Astrocyte (in vitro differentiated cells and primary cell): ENCODE measurements around the gene IGF2BP2. TPM values are rescaled to one million over a fixed set of nuclear protein-coding genes. Genes with fewer than 3 reads are reported as not detected.

ENCODE experiments used
- DNase-seq: peaks from one replicate; pipeline ENCODE4 v3.0.0-alpha.2; 2010; ENCODE audit warnings: low read depth
- FAIRE-seq: peaks from 2 replicates; lab custom pipeline; 2011; peaks lifted over from hg19 to GRCh38; lab: Jason Lieb, UNC
- H2AFZ ChIP-seq: 2 replicates; pipeline ENCODE4 v1.6.0; 2012; ENCODE audit warnings: low read depth, low read length, inconsistent platforms
- H3K27ac ChIP-seq: 2 replicates; pipeline ENCODE4 v1.5.1; 2011; ENCODE audit warnings: low read depth, low read length, inconsistent platforms
- H3K27me3 ChIP-seq: 2 replicates; pipeline ENCODE4 v1.6.0; 2011; ENCODE audit warnings: low read length, inconsistent platforms; ENCODE audit not compliant: insufficient read depth
- H3K36me3 ChIP-seq: 2 replicates; pipeline ENCODE4 v1.5.1; 2011; ENCODE audit warnings: low read length, inconsistent platforms; ENCODE audit not compliant: insufficient read depth
- H3K4me1 ChIP-seq: 2 replicates; pipeline ENCODE4 v1.5.1; 2011; ENCODE audit warnings: low read length, inconsistent platforms; ENCODE audit not compliant: insufficient read depth
- H3K4me2 ChIP-seq: 2 replicates; pipeline ENCODE4 v1.6.0; 2012; ENCODE audit warnings: low read length, inconsistent platforms
- H3K4me3 ChIP-seq: 2 replicates; pipeline ENCODE4 v1.5.1; 2011; ENCODE audit warnings: low read depth, mild to moderate bottlenecking, low read length, inconsistent platforms; ENCODE audit not compliant: insufficient read depth
- H3K79me2 ChIP-seq: 2 replicates; pipeline ENCODE4 v1.6.0; 2012; ENCODE audit warnings: mild to moderate bottlenecking, low read length, inconsistent platforms; ENCODE audit not compliant: insufficient read depth
- H3K9ac ChIP-seq: 2 replicates; pipeline ENCODE4 v1.6.0; 2012; ENCODE audit warnings: mild to moderate bottlenecking, low read length, inconsistent platforms
- H3K9me3 ChIP-seq: 2 replicates; pipeline ENCODE4 v1.5.1; 2012; ENCODE audit warnings: low read depth, mild to moderate bottlenecking, low read length, inconsistent platforms; ENCODE audit not compliant: insufficient read depth
- H4K20me1 ChIP-seq: 2 replicates; pipeline ENCODE4 v1.6.0; 2012; ENCODE audit warnings: low read length, inconsistent platforms; ENCODE audit not compliant: insufficient read depth
- H3K27ac Mint-ChIP-seq: one replicate; pipeline ENCODE4 v1.8.0; 2021; ENCODE audit warnings: mild to moderate bottlenecking, mixed read lengths; ENCODE audit not compliant: unreplicated experiment
- H3K27me3 Mint-ChIP-seq: one replicate; pipeline ENCODE4 v1.8.0; 2021; ENCODE audit warnings: low read depth, mixed read lengths; ENCODE audit not compliant: unreplicated experiment
- H3K36me3 Mint-ChIP-seq: one replicate; pipeline ENCODE4 v1.8.0; 2021; ENCODE audit warnings: low read depth, mixed read lengths; ENCODE audit not compliant: unreplicated experiment
- H3K4me1 Mint-ChIP-seq: one replicate; pipeline ENCODE4 v1.8.0; 2021; ENCODE audit warnings: low read depth, mixed read lengths; ENCODE audit not compliant: unreplicated experiment
- H3K4me3 Mint-ChIP-seq: one replicate; pipeline ENCODE4 v1.8.0; 2021; ENCODE audit warnings: mild to moderate bottlenecking, moderate library complexity, mixed read lengths; ENCODE audit not compliant: unreplicated experiment
- H3K9me3 Mint-ChIP-seq: one replicate; pipeline ENCODE4 v1.8.0; 2021; ENCODE audit warnings: mild to moderate bottlenecking, mixed read lengths; ENCODE audit not compliant: unreplicated experiment
- CTCF ChIP-seq: IDR thresholded peaks from 2 replicates; pipeline ENCODE4 v1.5.1; 2011; ENCODE audit warnings: low read depth, mild to moderate bottlenecking, inconsistent platforms, low read length, moderate library complexity; ENCODE audit not compliant: insufficient read depth
- EZH2 ChIP-seq: IDR thresholded peaks from 2 replicates; pipeline ENCODE4 v1.6.1; 2012; ENCODE audit warnings: mild to moderate bottlenecking, low read length, inconsistent platforms; ENCODE audit not compliant: insufficient read depth
- total RNA-seq: library from RNA; stranded (reverse); gene quantifications from 2 replicates; pipeline ENCODE4 v1.2.1, GENCODE V29; 2021

The IGF2BP2 gene
- total RNA-seq, 1 donor from 2014 or later: 162 TPM

DNA sequence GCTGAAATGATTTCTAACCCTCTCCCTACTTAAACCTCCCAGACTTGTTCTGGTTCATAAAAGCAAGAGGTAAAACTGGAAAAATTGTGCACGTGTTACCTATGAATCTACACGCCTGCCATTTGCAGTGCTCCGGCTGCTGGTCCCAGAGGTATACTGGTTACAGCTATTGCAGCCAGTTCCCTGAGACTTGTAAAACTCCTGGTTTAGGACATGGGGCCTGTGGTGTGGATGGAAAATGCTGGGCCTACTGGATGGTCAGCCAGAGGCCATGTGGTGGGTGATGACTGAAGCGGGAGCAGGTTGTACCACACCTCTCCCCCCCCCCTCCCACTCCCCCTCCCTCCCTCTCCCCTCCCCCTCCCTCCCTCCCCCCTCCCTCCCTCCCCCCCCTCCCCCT is 193.7 kb downstream of the IGF2BP2 start:
- no peak overlapping the region for H3K4me2 ChIP-seq
- no peaks in the 10 kb centered on the region for H3K27me3 Mint-ChIP-seq
- peaks cover 3% of the 10 kb centered on the region for H4K20me1 ChIP-seq
- H3K27ac Mint-ChIP-seq: no peak overlapping the region
- no peak for DNase-seq
- no peaks in the 10 kb centered on the region for H3K36me3 ChIP-seq
- H3K4me1 Mint-ChIP-seq: peaks cover 23% of the 10 kb centered on the region
- H3K4me1 ChIP-seq: peaks cover 5% of the 10 kb centered on the region
- H3K9me3 Mint-ChIP-seq: no peaks in the 10 kb centered on the region
- no peak overlapping the region for H2AFZ ChIP-seq
- FAIRE-seq: no peak
- no peak overlapping the region for H3K27ac ChIP-seq
- H3K36me3 Mint-ChIP-seq: peaks cover 1% of the 10 kb centered on the region
- no peaks in the 10 kb centered on the region for H3K27me3 ChIP-seq
- no peaks in the 10 kb centered on the region for H3K79me2 ChIP-seq
- no peak overlapping the region for H3K4me3 ChIP-seq
- TF ChIP-seq EZH2: no peak
- no peak for TF ChIP-seq CTCF
- H3K9ac ChIP-seq: no peak overlapping the region
- no peak overlapping the region for H3K4me3 Mint-ChIP-seq
- no peaks in the 10 kb centered on the region for H3K9me3 ChIP-seq

GRCh38 chr3:185630182-185630622 is 194.6 kb downstream of the IGF2BP2 start:
- Histone ChIP-seq H4K20me1 (peaks cover 3% of the 10 kb centered on the region), H2AFZ (no peak overlapping the region), H3K9me3 (no peaks in the 10 kb centered on the region), H3K9ac (peak overlapping the region; percentile 16), H3K27ac (peak overlapping the region; percentile 13), H3K4me1 (peaks cover 5% of the 10 kb centered on the region), H3K4me3 (no peak overlapping the region), H3K79me2 (no peaks in the 10 kb centered on the region), H3K27me3 (no peaks in the 10 kb centered on the region), H3K4me2 (peak overlapping the region; percentile 34), H3K36me3 (no peaks in the 10 kb centered on the region)
- peaks cover 19% of the 10 kb centered on the region for H3K4me1 Mint-ChIP-seq
- peak; percentile 35 for DNase-seq
- no peak for FAIRE-seq
- no peaks in the 10 kb centered on the region for H3K9me3 Mint-ChIP-seq
- no peaks in the 10 kb centered on the region for H3K27me3 Mint-ChIP-seq
- H3K27ac Mint-ChIP-seq: peak overlapping the region; percentile 75
- no peak overlapping the region for H3K4me3 Mint-ChIP-seq
- TF ChIP-seq CTCF (no peak), EZH2 (no peak)
- H3K36me3 Mint-ChIP-seq: peaks cover 2% of the 10 kb centered on the region

DNA sequence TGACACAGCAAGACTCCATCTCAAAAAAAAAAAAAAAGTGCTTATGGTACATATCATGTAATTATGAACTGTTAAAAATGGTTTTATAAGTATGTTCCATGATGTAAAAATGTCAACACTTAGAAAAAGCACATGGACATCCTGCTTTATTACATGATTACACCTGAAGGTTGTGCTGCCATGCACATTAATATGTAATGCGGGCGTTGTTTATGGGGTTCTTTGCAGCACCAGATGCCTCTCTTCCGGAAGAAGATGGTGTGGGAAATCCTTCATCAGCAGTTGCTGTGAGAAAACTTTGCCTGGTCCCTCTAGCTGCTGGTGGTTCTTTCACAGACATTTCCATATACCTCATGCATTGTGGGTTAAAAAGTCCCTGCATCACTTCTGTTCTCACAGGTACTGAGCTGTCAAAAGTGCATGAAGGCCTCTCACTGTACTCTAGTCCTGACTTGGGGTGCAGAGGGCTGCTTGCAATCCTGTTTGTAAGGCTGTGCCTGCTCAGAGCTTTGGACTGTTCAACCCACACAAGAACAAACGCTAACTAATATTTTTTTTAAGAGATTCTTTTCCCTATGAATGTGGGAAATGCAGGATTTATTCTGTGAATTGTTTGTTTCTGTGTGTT is 195.2 kb downstream of the IGF2BP2 start:
- H3K27me3 ChIP-seq: no peaks in the 10 kb centered on the region
- no peaks in the 10 kb centered on the region for H3K27me3 Mint-ChIP-seq
- H3K9me3 Mint-ChIP-seq: no peaks in the 10 kb centered on the region
- peaks cover 2% of the 10 kb centered on the region for H3K36me3 Mint-ChIP-seq
- peak overlapping the region; percentile 16 for H3K9ac ChIP-seq
- H3K79me2 ChIP-seq: no peaks in the 10 kb centered on the region
- TF ChIP-seq CTCF: no peak
- no peak for DNase-seq
- no peak overlapping the region for H3K27ac ChIP-seq
- H3K27ac Mint-ChIP-seq: peak overlapping the region; percentile 18
- H3K4me1 Mint-ChIP-seq: peaks cover 19% of the 10 kb centered on the region
- H4K20me1 ChIP-seq: peaks cover 3% of the 10 kb centered on the region
- peak overlapping the region; percentile 34 for H3K4me2 ChIP-seq
- no peaks in the 10 kb centered on the region for H3K9me3 ChIP-seq
- H3K4me3 Mint-ChIP-seq: no peak overlapping the region
- no peaks in the 10 kb centered on the region for H3K36me3 ChIP-seq
- no peak overlapping the region for H2AFZ ChIP-seq
- H3K4me1 ChIP-seq: peaks cover 5% of the 10 kb centered on the region
- H3K4me3 ChIP-seq: no peak overlapping the region
- FAIRE-seq: no peak
